NB4 (cell line): Measurements from ENCODE around the gene SCD5.

Source experiments
- CTCF ChIP-seq: IDR thresholded peaks from one replicate; pipeline ENCODE4 v1.5.1; 2012; ENCODE audit warnings: low read depth, low read length
- MAX ChIP-seq: IDR thresholded peaks from 2 replicates; pipeline ENCODE4 v1.6.1; 2011; ENCODE audit warnings: low read depth, low read length
- POLR2A ChIP-seq: IDR thresholded peaks from 2 replicates; pipeline ENCODE4 v1.6.1; 2011; ENCODE audit warnings: mild to moderate bottlenecking; ENCODE audit not compliant: insufficient read length; ENCODE audit errors: extremely low read depth

GRCh38 chr4:82706349-82707000 is 92.1 kb downstream of the SCD5 start:
- TF ChIP-seq CTCF (no peak), POLR2A (no peak), MAX (no peak)
